Regular cardiac myocyte (primary cell): Measurements from ENCODE around the gene ZNF641. TPM values are rescaled to one million over a fixed set of nuclear protein-coding genes. Genes with fewer than 3 reads are reported as not detected.

ENCODE experiments used
- total RNA-seq: library from RNA; depleted of rRNA; stranded (reverse); fragments of >200 nt; gene quantifications from 2 replicates; pipeline ENCODE4 v1.2.3, GENCODE V29; 2014

Gene ZNF641
- 8.4 and 16.6 TPM in 2 replicates for total RNA-seq

GRCh38 chr12:48350249-48351021 lies at the start of gene ZNF641:
ZNF641 (minus strand) TSS chr12:48350919; CDS start chr12:48348090, 2,829 bp downstream.

Other genes starting within 250 kb of the ZNF641 start
- gene SENP1, start 244.8 kb downstream of the ZNF641 start, total RNA-seq, result 9.3 and 15.7 TPM in 2 replicates
- 77.5 and 109 TPM in 2 replicates for gene PFKM, start 231.6 kb downstream of the ZNF641 start, total RNA-seq
- 13.8 and 16.6 TPM in 2 replicates for gene ASB8, start 193.4 kb downstream of the ZNF641 start, total RNA-seq
- 0.85 and 0.96 TPM in 2 replicates for gene CCDC184, start 167.3 kb downstream of the ZNF641 start, total RNA-seq
- not detected in 2 replicates for gene OR10AD1, start 147.6 kb downstream of the ZNF641 start, total RNA-seq
- not detected in 2 replicates for gene ANP32D, start 121.6 kb upstream of the ZNF641 start, total RNA-seq
- under 0.01 TPM in 1 of 2 replicates, not detected in the other for gene C12orf54, start 131.6 kb upstream of the ZNF641 start, total RNA-seq
- gene OR8S1, start 174.7 kb upstream of the ZNF641 start, total RNA-seq, result not detected in 2 replicates
- gene LALBA, start 219.1 kb upstream of the ZNF641 start, total RNA-seq, result not detected in 2 replicates